Measurements from ENCODE around the gene TAF1C.

TAF1C gene

GRCh38 chr16:84196727-84197394, 10.0 kb upstream of the TAF1C start:
- TF ChIP-seq GATA2 (IDR thresholded peaks at IDR 0.05; ENCODE audit: low read depth, low read length): no peak
- TF ChIP-seq GATA3 (IDR thresholded peaks at IDR 0.05; ENCODE audit: low read depth, low read length): no peak

DNA sequence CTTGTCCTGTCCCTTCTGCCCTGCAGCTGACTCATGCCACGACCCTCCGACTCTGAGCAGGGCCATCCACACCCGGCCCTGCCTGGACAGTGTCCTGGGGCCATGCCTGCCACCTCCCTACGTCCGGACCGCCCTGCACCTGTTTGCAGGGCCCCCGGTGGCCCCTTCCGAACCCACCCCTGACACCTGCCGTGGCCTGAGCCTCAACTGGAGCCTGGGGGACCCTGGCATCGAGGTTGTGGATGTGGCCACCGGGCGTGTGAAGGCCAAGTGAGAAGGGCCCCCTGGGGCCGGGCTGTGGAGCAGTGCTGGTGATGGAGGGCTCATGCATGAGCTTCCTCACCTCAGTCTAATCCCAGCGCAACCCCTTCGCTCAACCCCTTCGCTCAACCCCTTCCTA, 9.2 kb upstream of the TAF1C start:
- no peak for TF ChIP-seq GATA2 (IDR thresholded peaks at IDR 0.05; ENCODE audit: low read depth, low read length)
- TF ChIP-seq GATA3 (IDR thresholded peaks at IDR 0.05; ENCODE audit: low read depth, low read length): no peak

DNA sequence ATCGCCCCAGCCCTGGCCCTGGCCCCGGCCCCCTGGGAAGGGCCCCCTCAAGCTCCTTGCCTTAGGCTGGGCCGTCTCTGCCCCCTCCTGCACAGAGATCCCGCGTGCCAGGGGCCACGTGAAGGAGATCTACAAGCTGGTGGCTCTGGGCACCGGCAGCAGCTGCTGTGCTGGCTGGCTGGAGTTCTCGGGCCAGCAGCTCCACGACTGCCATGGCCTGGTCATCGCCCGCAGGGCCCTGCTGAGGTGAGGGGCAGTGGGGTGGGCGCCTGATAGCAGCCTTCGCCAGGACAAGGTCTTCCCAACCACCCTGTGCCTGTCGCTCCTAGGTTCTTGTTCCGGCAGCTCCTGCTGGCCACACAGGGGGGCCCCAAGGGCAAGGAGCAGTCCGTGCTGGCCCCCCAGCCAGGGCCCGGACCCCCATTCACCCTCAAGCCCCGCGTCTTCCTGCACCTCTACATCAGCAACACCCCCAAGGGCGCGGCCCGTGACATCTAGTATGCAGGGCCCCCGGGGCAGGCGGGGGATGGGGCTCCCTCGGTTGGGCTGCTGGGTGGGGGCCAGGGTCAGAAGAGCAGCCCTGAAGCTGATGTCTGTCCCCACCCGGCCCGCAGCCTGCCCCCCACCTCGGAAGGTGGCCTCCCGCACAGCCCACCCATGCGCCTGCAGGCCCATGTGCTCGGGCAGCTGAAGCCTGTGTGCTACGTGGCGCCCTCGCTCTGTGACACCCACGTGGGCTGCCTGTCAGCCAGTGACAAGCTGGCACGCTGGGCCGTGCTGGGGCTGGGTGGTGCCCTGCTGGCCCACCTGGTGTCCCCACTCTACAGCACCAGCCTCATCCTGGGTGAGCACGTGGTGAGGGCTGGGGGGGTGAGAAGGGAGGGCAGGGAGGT, 8.6 kb upstream of the TAF1C start:
- TF ChIP-seq GATA2 (IDR thresholded peaks at IDR 0.05; ENCODE audit: low read depth, low read length) (no peak), GATA3 (IDR thresholded peaks at IDR 0.05; ENCODE audit: low read depth, low read length) (no peak)

GRCh38 chr16:84194470-84195200, 7.8 kb upstream of the TAF1C start:
- TF ChIP-seq GATA2 (IDR thresholded peaks at IDR 0.05; ENCODE audit: low read depth, low read length) (no peak), GATA3 (IDR thresholded peaks at IDR 0.05; ENCODE audit: low read depth, low read length) (no peak)

DNA sequence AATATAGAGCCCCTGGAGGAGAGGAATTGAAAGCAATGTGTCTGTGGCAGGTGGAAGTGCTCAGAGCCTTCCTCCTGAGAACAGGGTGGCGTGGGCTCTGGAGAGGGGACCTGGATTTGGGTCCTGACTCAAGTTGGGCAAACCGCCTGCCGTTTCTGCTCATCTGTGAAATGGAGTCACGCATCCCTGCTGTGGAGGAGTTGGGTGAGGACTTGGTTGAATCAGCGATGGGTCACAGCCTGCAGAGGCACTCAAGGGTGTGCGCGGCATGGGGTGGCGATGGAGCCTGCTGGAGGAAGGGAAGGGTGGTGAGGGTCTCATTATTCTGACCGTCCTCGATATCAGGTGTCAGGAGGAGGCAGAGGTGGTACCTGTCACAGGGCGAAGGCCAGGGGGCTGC, 7.2 kb upstream of the TAF1C start:
- TF ChIP-seq GATA3 (IDR thresholded peaks at IDR 0.05; ENCODE audit: low read depth, low read length): no peak
- no peak for TF ChIP-seq GATA2 (IDR thresholded peaks at IDR 0.05; ENCODE audit: low read depth, low read length)

DNA sequence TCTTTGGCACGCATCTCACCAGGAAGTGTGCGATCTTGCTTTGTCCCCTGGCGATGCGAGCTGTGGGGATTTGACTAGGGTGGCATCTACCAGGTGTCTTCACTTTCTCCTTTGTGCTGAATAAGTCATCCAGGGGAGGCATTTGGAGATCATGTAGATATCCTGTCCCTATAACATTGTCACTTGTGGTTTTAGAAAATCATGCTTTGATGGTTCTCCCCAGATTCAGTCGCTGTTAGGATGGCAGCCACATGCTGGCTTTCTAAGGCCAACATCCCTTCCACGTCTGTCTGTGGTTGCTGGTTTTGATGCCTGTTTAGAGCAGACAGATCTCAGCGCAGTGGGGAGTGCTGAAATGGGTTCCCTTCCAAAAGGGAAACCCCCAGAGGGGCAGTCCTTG, 6.6 kb upstream of the TAF1C start:
- no peak for TF ChIP-seq GATA2 (IDR thresholded peaks at IDR 0.05; ENCODE audit: low read depth, low read length)
- TF ChIP-seq GATA3 (IDR thresholded peaks at IDR 0.05; ENCODE audit: low read depth, low read length): no peak

DNA sequence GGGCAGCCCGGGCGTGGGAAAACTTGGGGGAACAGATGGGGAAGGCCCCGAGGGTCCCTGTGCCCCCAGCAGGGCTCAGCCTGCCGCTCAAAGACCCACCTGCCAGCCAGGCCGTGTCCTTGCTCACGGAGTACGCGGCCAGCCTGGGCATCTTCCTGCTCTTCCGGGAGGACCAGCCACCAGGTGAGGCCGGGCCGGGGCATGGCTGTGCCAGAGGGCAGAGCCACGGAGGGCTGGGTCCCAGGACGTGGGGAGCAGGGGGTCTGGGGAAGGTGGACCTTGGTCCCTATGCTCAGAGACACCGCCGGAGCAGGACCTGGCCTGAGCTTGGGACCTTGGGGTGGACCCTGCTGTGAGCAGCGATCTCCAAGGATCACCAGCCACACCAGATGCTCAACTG, 4.6 kb upstream of the TAF1C start:
- no peak for TF ChIP-seq GATA3 (IDR thresholded peaks at IDR 0.05; ENCODE audit: low read depth, low read length)
- TF ChIP-seq GATA2 (IDR thresholded peaks at IDR 0.05; ENCODE audit: low read depth, low read length): no peak

GRCh38 chr16:84190731-84191388, 4.0 kb upstream of the TAF1C start, which contains the start of gene ADAD2:
ADAD2 (plus strand) TSS chr16:84191157; CDS start chr16:84191231, 74 bp downstream.
- TF ChIP-seq GATA2 (IDR thresholded peaks at IDR 0.05; ENCODE audit: low read depth, low read length): no peak
- TF ChIP-seq GATA3 (IDR thresholded peaks at IDR 0.05; ENCODE audit: low read depth, low read length): no peak

DNA sequence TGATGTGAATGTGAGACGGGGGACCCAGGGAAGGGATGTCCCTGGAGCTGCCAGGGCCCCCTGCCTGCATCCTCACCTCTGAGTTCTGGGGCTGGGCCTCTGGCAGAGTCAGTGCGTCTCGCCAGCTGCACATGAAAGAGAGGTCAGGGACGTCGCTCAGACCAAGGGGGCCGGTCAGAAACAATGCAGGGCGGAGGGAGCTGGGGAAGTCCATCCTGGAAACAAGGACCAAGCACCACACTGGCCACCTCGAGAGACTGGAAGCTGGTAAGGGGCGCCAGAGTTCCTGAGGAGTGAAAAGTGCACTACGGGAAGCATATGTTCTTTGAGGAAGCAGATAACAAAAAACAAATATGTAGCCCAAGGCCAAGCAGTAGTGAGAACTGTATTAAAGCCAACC, 2.1 kb downstream of the TAF1C start:
- TF ChIP-seq GATA2 (IDR thresholded peaks at IDR 0.05; ENCODE audit: low read depth, low read length) (no peak), GATA3 (IDR thresholded peaks at IDR 0.05; ENCODE audit: low read depth, low read length) (no peak)

DNA sequence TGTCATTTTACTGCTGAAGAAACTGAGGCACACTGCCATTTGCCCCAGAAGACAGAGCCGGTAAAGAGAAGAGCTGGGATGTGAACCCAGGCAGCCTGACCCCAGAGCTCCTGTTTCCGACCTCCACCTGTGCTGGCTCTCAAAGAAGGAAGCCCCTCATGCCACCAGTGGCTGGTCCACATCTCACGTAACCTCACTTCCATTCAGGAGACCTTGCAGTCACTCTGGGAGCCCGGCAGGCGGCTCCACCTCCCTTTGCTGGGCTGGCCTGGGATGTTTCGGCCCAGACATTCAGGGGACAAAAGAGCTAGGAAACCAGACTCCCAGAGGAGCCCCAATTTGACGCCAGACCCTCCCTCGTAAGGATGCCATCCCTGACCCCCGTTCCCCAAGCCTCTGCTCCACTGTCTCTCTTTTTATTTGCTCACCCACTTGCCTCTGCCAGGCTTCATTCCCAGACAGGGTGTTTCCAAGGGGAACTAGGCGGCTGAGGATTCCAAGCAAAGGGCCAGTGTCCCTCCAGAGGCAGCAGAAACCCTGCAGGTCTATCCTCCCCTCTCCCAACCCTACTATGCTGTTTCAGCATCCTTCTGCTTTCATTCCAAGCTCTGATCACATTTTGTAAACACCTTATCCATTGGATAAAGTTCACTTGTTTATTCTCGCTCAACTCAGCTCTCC, 2.8 kb downstream of the TAF1C start:
- TF ChIP-seq GATA2 (IDR thresholded peaks at IDR 0.05; ENCODE audit: low read depth, low read length): no peak
- TF ChIP-seq GATA3 (IDR thresholded peaks at IDR 0.05; ENCODE audit: low read depth, low read length): no peak

- TF ChIP-seq GATA2 (IDR thresholded peaks at IDR 0.05; ENCODE audit: low read depth, low read length): no peak
- no peak for TF ChIP-seq GATA3 (IDR thresholded peaks at IDR 0.05; ENCODE audit: low read depth, low read length)
These were observed 3.3 kb downstream of the TAF1C start for GRCh38 chr16:84183572-84183875.

GRCh38 chr16:84182680-84183571, 3.9 kb downstream of the TAF1C start:
- no peak for TF ChIP-seq GATA2 (IDR thresholded peaks at IDR 0.05; ENCODE audit: low read depth, low read length)
- no peak for TF ChIP-seq GATA3 (IDR thresholded peaks at IDR 0.05; ENCODE audit: low read depth, low read length)
